ENCODE measurements around the gene SERINC5. TPM values are rescaled to one million over a fixed set of nuclear protein-coding genes. Genes with fewer than 3 reads are reported as not detected.
"Not testable (repeated sequence)": the region's sequence is repeated elsewhere in the genome, so short reads cannot be mapped to it uniquely, and the experiment has no call there.

Gene SERINC5
- polyA plus RNA-seq, 1 of the 3 experiments (the other 2 are of a cell fraction) = 4.5 TPM

DNA sequence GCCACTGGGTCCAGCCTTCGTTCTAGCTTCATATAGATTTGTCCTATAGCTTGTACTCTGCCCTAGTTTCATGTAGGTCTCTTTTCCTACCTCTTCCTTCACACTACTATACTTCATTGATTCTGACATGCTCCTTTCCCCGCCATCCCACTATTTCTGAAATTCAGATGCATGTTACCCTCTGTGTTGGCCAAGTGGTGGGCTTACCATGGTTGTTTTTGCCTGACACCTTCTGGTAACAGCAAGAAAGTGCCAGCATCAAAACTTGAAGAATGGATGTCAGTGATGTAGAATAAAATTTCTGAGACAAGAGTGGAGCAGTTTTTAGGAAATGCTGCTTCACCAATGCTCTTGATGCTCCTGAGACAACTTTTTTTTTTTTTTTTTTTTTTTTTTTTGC is 19.5 kb upstream of the SERINC5 start:
- no peaks in the 10 kb centered on the region for H3K9me3 ChIP-seq
- no peaks in the 10 kb centered on the region for H3K79me2 ChIP-seq (ENCODE audit: insufficient read depth)
- no peaks in the 10 kb centered on the region for H3F3A ChIP-seq (replicated peaks; ENCODE audit: insufficient read depth)
- H3K9ac ChIP-seq = no peak overlapping the region
- no peak overlapping the region for H3K4me3 ChIP-seq (ENCODE audit: low read depth in 2 of 2, low read length in 1 of 2)
- WGBS (ENCODE audit: low lambda C conversion rate) = 85% methylated on average over 2 of the region's 2 CpGs
- ChIA-PET CTCF (interaction anchor here (0.6 to 5.4 kb wide), 10 partner anchors 21 to 302 kb away, joined by 3 to 35 read pairs (median 3); no protein-coding TSS in a partner anchor), POLR2A (no interaction called here)
- peak; percentile 47 for DNase-seq
- H3K27ac ChIP-seq (ENCODE audit: low read depth in 2 of 2, low read length in 1 of 2) = no peak overlapping the region
- H4K20me1 ChIP-seq (ENCODE audit: insufficient read depth) = no peaks in the 10 kb centered on the region
- no peak overlapping the region for H3K4me2 ChIP-seq
- H3K36me3 ChIP-seq (replicated peaks in 1 of 2; ENCODE audit: control insufficient read depth in 1 of 2, insufficient read depth in 2 of 2, low read length in 1 of 2) = no peaks in the 10 kb centered on the region
- H3K4me1 ChIP-seq (ENCODE audit: control insufficient read depth in 1 of 2, insufficient read depth in 2 of 2, low read depth in 1 of 2, low read length in 1 of 2) = no peaks in the 10 kb centered on the region
- H2AFZ ChIP-seq (ENCODE audit: low read depth) = no peak overlapping the region
- no peak for TF ChIP-seq TAF1 (IDR thresholded peaks at IDR 0.05; ENCODE audit: borderline replicate concordance, low read depth, low read length)
- TF ChIP-seq, protein P1, sequence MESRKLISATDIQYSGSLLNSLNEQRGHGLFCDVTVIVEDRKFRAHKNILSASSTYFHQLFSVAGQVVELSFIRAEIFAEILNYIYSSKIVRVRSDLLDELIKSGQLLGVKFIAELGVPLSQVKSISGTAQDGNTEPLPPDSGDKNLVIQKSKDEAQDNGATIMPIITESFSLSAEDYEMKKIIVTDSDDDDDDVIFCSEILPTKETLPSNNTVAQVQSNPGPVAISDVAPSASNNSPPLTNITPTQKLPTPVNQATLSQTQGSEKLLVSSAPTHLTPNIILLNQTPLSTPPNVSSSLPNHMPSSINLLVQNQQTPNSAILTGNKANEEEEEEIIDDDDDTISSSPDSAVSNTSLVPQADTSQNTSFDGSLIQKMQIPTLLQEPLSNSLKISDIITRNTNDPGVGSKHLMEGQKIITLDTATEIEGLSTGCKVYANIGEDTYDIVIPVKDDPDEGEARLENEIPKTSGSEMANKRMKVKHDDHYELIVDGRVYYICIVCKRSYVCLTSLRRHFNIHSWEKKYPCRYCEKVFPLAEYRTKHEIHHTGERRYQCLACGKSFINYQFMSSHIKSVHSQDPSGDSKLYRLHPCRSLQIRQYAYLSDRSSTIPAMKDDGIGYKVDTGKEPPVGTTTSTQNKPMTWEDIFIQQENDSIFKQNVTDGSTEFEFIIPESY (IDR thresholded peaks at IDR 0.05; ENCODE audit: borderline replicate concordance, low read depth) = no peak
- no peak for TF ChIP-seq TEAD4 (IDR thresholded peaks at IDR 0.05; ENCODE audit: borderline replicate concordance, insufficient read depth)
- TF ChIP-seq RAD21 (IDR thresholded peaks at IDR 0.05; ENCODE audit: low read length) = peak; percentile 86
- TF ChIP-seq GABPA (IDR thresholded peaks at IDR 0.05; ENCODE audit: low read depth) = no peak
- TF ChIP-seq, protein P2, sequence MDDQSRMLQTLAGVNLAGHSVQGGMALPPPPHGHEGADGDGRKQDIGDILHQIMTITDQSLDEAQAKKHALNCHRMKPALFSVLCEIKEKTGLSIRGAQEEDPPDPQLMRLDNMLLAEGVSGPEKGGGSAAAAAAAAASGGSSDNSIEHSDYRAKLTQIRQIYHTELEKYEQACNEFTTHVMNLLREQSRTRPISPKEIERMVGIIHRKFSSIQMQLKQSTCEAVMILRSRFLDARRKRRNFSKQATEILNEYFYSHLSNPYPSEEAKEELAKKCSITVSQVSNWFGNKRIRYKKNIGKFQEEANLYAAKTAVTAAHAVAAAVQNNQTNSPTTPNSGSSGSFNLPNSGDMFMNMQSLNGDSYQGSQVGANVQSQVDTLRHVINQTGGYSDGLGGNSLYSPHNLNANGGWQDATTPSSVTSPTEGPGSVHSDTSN (IDR thresholded peaks at IDR 0.05) = no peak
- TF ChIP-seq CHD2 (IDR thresholded peaks at IDR 0.05; ENCODE audit: low read length, partially characterized antibody) = no peak
- TF ChIP-seq ELF1 (IDR thresholded peaks at IDR 0.05) = no peak
- TF ChIP-seq RXRA (IDR thresholded peaks at IDR 0.05; ENCODE audit: borderline replicate concordance, low read depth) = no peak
- TF ChIP-seq FOXM1 (IDR thresholded peaks at IDR 0.05; ENCODE audit: low read depth) = no peak
- no peak for TF ChIP-seq POLR2AphosphoS5 (IDR thresholded peaks at IDR 0.05; ENCODE audit: low read depth, low read length)
- TF ChIP-seq JUND (IDR thresholded peaks at IDR 0.05) = no peak
- peak; percentile 70 for TF ChIP-seq SMC3 (IDR thresholded peaks at IDR 0.05; ENCODE audit: low read depth, low read length)
- no peak for TF ChIP-seq MXI1 (IDR thresholded peaks at IDR 0.05; ENCODE audit: low read depth, low read length)
- TF ChIP-seq FOSL2 (IDR thresholded peaks at IDR 0.05; ENCODE audit: borderline replicate concordance, low read depth) = no peak
- TF ChIP-seq RCOR1 (IDR thresholded peaks at IDR 0.05; ENCODE audit: low read length) = no peak
- TF ChIP-seq, protein P3, sequence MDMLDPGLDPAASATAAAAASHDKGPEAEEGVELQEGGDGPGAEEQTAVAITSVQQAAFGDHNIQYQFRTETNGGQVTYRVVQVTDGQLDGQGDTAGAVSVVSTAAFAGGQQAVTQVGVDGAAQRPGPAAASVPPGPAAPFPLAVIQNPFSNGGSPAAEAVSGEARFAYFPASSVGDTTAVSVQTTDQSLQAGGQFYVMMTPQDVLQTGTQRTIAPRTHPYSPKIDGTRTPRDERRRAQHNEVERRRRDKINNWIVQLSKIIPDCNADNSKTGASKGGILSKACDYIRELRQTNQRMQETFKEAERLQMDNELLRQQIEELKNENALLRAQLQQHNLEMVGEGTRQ (IDR thresholded peaks at IDR 0.05; ENCODE audit: borderline replicate concordance, low read depth, low read length) = no peak
- TF ChIP-seq, protein P4, sequence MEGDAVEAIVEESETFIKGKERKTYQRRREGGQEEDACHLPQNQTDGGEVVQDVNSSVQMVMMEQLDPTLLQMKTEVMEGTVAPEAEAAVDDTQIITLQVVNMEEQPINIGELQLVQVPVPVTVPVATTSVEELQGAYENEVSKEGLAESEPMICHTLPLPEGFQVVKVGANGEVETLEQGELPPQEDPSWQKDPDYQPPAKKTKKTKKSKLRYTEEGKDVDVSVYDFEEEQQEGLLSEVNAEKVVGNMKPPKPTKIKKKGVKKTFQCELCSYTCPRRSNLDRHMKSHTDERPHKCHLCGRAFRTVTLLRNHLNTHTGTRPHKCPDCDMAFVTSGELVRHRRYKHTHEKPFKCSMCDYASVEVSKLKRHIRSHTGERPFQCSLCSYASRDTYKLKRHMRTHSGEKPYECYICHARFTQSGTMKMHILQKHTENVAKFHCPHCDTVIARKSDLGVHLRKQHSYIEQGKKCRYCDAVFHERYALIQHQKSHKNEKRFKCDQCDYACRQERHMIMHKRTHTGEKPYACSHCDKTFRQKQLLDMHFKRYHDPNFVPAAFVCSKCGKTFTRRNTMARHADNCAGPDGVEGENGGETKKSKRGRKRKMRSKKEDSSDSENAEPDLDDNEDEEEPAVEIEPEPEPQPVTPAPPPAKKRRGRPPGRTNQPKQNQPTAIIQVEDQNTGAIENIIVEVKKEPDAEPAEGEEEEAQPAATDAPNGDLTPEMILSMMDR (IDR thresholded peaks at IDR 0.05) = peak; percentile 53
- H3K9me2 ChIP-seq = no peaks in the 10 kb centered on the region
- H3K27me3 ChIP-seq (ENCODE audit: insufficient read depth) = no peaks in the 10 kb centered on the region

DNA sequence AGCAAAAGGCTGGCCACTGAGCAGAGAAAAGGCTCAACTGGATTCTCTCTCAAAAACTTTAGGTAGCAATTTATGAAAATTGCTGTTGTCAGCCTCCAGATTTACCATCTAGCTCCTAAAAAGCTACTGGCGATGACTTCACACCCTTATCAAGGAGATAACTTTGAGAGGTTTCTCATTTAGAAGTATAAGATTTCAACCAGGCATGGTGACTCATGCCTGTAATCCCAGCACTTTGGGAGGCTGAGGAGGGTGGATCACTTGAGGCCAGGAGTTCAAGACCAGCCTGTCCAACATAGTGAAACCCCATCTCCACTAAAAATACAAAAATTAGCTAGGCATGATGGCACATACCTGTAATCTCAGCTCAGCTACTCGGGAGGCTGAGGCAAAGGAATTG is 14.7 kb upstream of the SERINC5 start:
- H3K4me2 ChIP-seq; H3K79me2 ChIP-seq (ENCODE audit: insufficient read depth); H3K4me1 ChIP-seq (ENCODE audit: control insufficient read depth in 1 of 2, insufficient read depth in 2 of 2, low read depth in 1 of 2, low read length in 1 of 2); H3K27ac ChIP-seq (ENCODE audit: low read depth in 2 of 2, low read length in 1 of 2); H3K9ac ChIP-seq; H3K9me3 ChIP-seq; H3K27me3 ChIP-seq (ENCODE audit: insufficient read depth); POLR2A ChIA-PET; H3K36me3 ChIP-seq (replicated peaks in 1 of 2; ENCODE audit: control insufficient read depth in 1 of 2, insufficient read depth in 2 of 2, low read length in 1 of 2); H3F3A ChIP-seq (replicated peaks; ENCODE audit: insufficient read depth); DNase-seq; H2AFZ ChIP-seq (ENCODE audit: low read depth); H3K9me2 ChIP-seq; H3K4me3 ChIP-seq (ENCODE audit: low read depth in 2 of 2, low read length in 1 of 2); H4K20me1 ChIP-seq (ENCODE audit: insufficient read depth): not testable (repeated sequence)
- WGBS (ENCODE audit: low lambda C conversion rate) = 79% methylated on average over 2 of the region's 2 CpGs
- CTCF ChIA-PET = interaction anchor here (1.3 kb wide), 1 partner anchor 15 kb away, joined by 3 read pairs; the partner anchor contains the start of gene SERINC5
